ENCODE results near the gene ST6GALNAC4.

- TF ChIP-seq EZH2 (IDR thresholded peaks at IDR 0.05; ENCODE audit: borderline replicate concordance, insufficient read depth, low read depth, low read length, poor library complexity, severe bottlenecking) (no peak), CTCF (IDR thresholded peaks at IDR 0.05) (no peak)
Observed at GRCh38 chr9:127926906-127927200, 10.0 kb upstream of the ST6GALNAC4 start.

Measured in B cell (primary cell).